HepG2 (cell line): ENCODE results near the gene TSEN34. TPM values are rescaled to one million over a fixed set of nuclear protein-coding genes. Genes with fewer than 3 reads are reported as not detected.

Experiments
- ARNTL ChIP-seq: sonication (generic); formaldehyde crosslinking; IDR thresholded peaks from 2 replicates; pipeline ENCODE4 v1.4.0; 2020; ENCODE audit warnings: mild to moderate bottlenecking, missing genetic modification reagents
- ATF3 ChIP-seq: sonication (generic); formaldehyde crosslinking; IDR thresholded peaks from 2 replicates; pipeline ENCODE4 v1.4.0; 2020; ENCODE audit warnings: missing genetic modification reagents
- CSRNP1 ChIP-seq: sonication (generic); formaldehyde crosslinking; IDR thresholded peaks from 2 replicates; pipeline ENCODE4 v1.8.1; 2023; ENCODE audit warnings: mild to moderate bottlenecking, missing genetic modification reagents
- HOXA5 ChIP-seq: sonication (generic); formaldehyde crosslinking; IDR thresholded peaks from 2 replicates; pipeline ENCODE4 v1.4.0; 2020; ENCODE audit warnings: missing genetic modification reagents
- JUN ChIP-seq: sonication (generic); formaldehyde crosslinking; IDR thresholded peaks from 2 replicates; pipeline ENCODE4 v1.4.0; 2020; ENCODE audit warnings: mild to moderate bottlenecking, missing genetic modification reagents
- KMT2B ChIP-seq: IDR thresholded peaks from 2 replicates; pipeline ENCODE4 v1.6.1; 2016; ENCODE audit warnings: missing genetic modification reagents, missing compliant biosample characterization
- NFRKB ChIP-seq: fragments of 450-650 bp; IDR thresholded peaks from 2 replicates; pipeline ENCODE4 v1.6.1; 2017
- PHF5A ChIP-seq: IDR thresholded peaks from one replicate; pipeline ENCODE4 v1.6.1; 2018; ENCODE audit warnings: low read depth, missing genetic modification reagents; ENCODE audit not compliant: unreplicated experiment
- PHF8 ChIP-seq: sonication (generic); formaldehyde crosslinking; IDR thresholded peaks from 2 replicates; pipeline ENCODE4 v1.5.0; 2020; ENCODE audit warnings: missing genetic modification reagents
- SP2 ChIP-seq: sonication (generic); formaldehyde crosslinking; IDR thresholded peaks from 2 replicates; pipeline ENCODE4 v1.5.1; 2020; ENCODE audit warnings: mild to moderate bottlenecking, missing genetic modification reagents
- STAG1 ChIP-seq: sonication (generic); formaldehyde crosslinking; IDR thresholded peaks from 2 replicates; pipeline ENCODE4 v1.4.0; 2020; ENCODE audit warnings: missing genetic modification reagents
- TARDBP ChIP-seq: sonication (generic); formaldehyde crosslinking; IDR thresholded peaks from 2 replicates; pipeline ENCODE4 v1.8.0; 2022; ENCODE audit warnings: mild to moderate bottlenecking, missing genetic modification reagents
- TBP ChIP-seq: sonication (generic); formaldehyde crosslinking; IDR thresholded peaks from 2 replicates; pipeline ENCODE4 v1.5.0; 2020; ENCODE audit warnings: missing genetic modification reagents
- TBX3 ChIP-seq: fragments of 450-650 bp; IDR thresholded peaks from 2 replicates; pipeline ENCODE4 v1.6.1; 2017; ENCODE audit warnings: antibody characterized with exemption, mild to moderate bottlenecking, inconsistent platforms, borderline replicate concordance
- USF2 ChIP-seq, 2 experiments: sonication (generic) in 1 of 2; formaldehyde crosslinking in 1 of 2; IDR thresholded peaks; 2 replicates each; pipeline versions ENCODE4 v1.5.1 to v1.6.1; 2011 to 2020; ENCODE audit warnings: borderline replicate concordance in 1 of 2, low read depth in 1 of 2, low read length in 1 of 2, mild to moderate bottlenecking in 1 of 2, missing genetic modification reagents in 1 of 2, moderate library complexity in 1 of 2
- ZBTB2 ChIP-seq: sonication (generic); formaldehyde crosslinking; IDR thresholded peaks from 2 replicates; pipeline ENCODE4 v1.8.0; 2022; ENCODE audit warnings: low read depth, missing genetic modification reagents
- ZFP90 ChIP-seq: sonication (generic); formaldehyde crosslinking; IDR thresholded peaks from 2 replicates; pipeline ENCODE4 v1.8.0; 2022; ENCODE audit warnings: missing genetic modification reagents, mild to moderate bottlenecking, inconsistent platforms, borderline replicate concordance
- ZKSCAN8 ChIP-seq: IDR thresholded peaks from 2 replicates; pipeline ENCODE4 v1.6.1; 2016; ENCODE audit warnings: borderline replicate concordance, missing genetic modification reagents, missing compliant biosample characterization
- ZNF205 ChIP-seq: IDR thresholded peaks from 2 replicates; pipeline ENCODE4 v1.6.1; 2018; ENCODE audit warnings: missing biosample characterization, missing genetic modification reagents
- ZNF235 ChIP-seq: sonication (generic); formaldehyde crosslinking; IDR thresholded peaks from 2 replicates; pipeline ENCODE4 v1.8.1; 2023; ENCODE audit warnings: mild to moderate bottlenecking, missing genetic modification reagents, borderline replicate concordance
- ZNF501 ChIP-seq: sonication (generic); formaldehyde crosslinking; IDR thresholded peaks from 2 replicates; pipeline ENCODE4 v1.5.1; 2020; ENCODE audit warnings: mild to moderate bottlenecking, moderate library complexity, missing genetic modification reagents
- ZNF878 ChIP-seq: sonication (generic); formaldehyde crosslinking; IDR thresholded peaks from 2 replicates; pipeline ENCODE4 v1.8.1; 2023; ENCODE audit warnings: mild to moderate bottlenecking, missing genetic modification reagents, moderate library complexity
- ZSCAN20 ChIP-seq: sonication (generic); formaldehyde crosslinking; IDR thresholded peaks from 2 replicates; pipeline ENCODE4 v1.4.0; 2020; ENCODE audit warnings: missing genetic modification reagents, mild to moderate bottlenecking, borderline replicate concordance
- polyA plus RNA-seq, 8 experiments: library from polyadenylated mRNA; depleted of rRNA in 3 of 8; stranded (reverse) in 7 of 8; unstranded in 1 of 8; fragments of >200 nt; fragmentation: Illumina TruSeq in 4 of 8; extraction: Trizol in 4 of 8; gene quantifications; 2 replicates each; pipeline versions ENCODE4 v1.2.1 to v1.2.3, GENCODE V29; 2011 to 2016; ENCODE audit warnings: low read depth in 4 of 8, missing spikeins in 1 of 8, mixed read lengths in 1 of 8; ENCODE audit not compliant: insufficient read depth in 1 of 8
- total RNA-seq, 5 experiments: library from RNA; depleted of rRNA; stranded (reverse); fragments of >200 nt; fragmentation: Illumina TruSeq; extraction: Trizol; gene quantifications; 2 replicates each; pipeline ENCODE4 v1.2.3, GENCODE V29; 2016; ENCODE audit warnings: low read depth in 1 of 5

TSEN34 gene
- total and polyA plus RNA-seq, 2 of the 13 experiments (the other 11 are each of a cell fraction or from before 2014, with no cell fraction given), result 55.1 to 65.4 TPM

GRCh38 chr19:54189735-54190502, 1.2 kb upstream of the TSEN34 start (continued):
- TF ChIP-seq ZKSCAN8 (CRISPR knock-in tag) (peak; percentile 7; the same call in 1 of the 2 replicates), SP2 (CRISPR knock-in tag) (peak; percentile 72), ZBTB2 (CRISPR knock-in tag) (peak; percentile 74; the same call in 1 of the 2 replicates), ZSCAN20 (CRISPR knock-in tag) (0 out of 2 replicates have a peak, but pooled peaks have one; percentile 21), ZFP90 (CRISPR knock-in tag) (peak; percentile 76; the same call in 1 of the 2 replicates), TBP (CRISPR knock-in tag) (no peak), ZNF205 (CRISPR knock-in tag) (peak; percentile 97), ZNF501 (no peak), JUN (CRISPR knock-in tag) (peak; percentile 59), PHF8 (CRISPR knock-in tag) (0 out of 2 replicates have a peak, but pooled peaks have one; percentile 38), ZNF235 (CRISPR knock-in tag) (no peak), TBX3 (peak; percentile 75; the same call in 1 of the 2 replicates), PHF5A (CRISPR knock-in tag) (no peak), NFRKB (no peak), ATF3 (0 out of 2 replicates have a peak, but pooled peaks have one; percentile 15), KMT2B (CRISPR knock-in tag) (no peak), ZNF878 (0 out of 2 replicates have a peak, but pooled peaks have one; percentile 24), TARDBP (CRISPR knock-in tag) (0 out of 2 replicates have a peak, but pooled peaks have one; percentile 16), CSRNP1 (CRISPR knock-in tag) (no peak; the same call in 1 of the 2 replicates), ARNTL (0 out of 2 replicates have a peak, but pooled peaks have one; percentile 36), STAG1 (CRISPR knock-in tag) (no peak), HOXA5 (peak; percentile 30; the same call in 1 of the 2 replicates), USF2 (IDR thresholded peaks at IDR 0.05; ENCODE audit: low read depth, low read length) (no peak), USF2 (CRISPR knock-in tag; IDR thresholded peaks at IDR 0.05; ENCODE audit: borderline replicate concordance) (no peak)
